HepG2 (cell line): ENCODE measurements around the gene CSF3R. TPM values are rescaled to one million over a fixed set of nuclear protein-coding genes. Genes with fewer than 3 reads are reported as not detected.
"Not testable (repeated sequence)": the region's sequence is repeated elsewhere in the genome, so short reads cannot be mapped to it uniquely, and the experiment has no call there.

ENCODE experiments used
- ATAC-seq: fragments of 200-7000 bp; cut with Tn5 transposase; 3 replicates; pipeline ENCODE4 v1.9.1; 2020; ENCODE audit warnings: mild to moderate bottlenecking, moderate library complexity
- BruUV-seq: library from RNA; stranded (reverse); fragments of 400-500 nt; replicated peaks from 2 replicates; lab custom pipeline; 2021; lab: Mats Ljungman, UMichigan
- CTCF ChIA-PET: fragments of 300-600 bp; formaldehyde crosslinking; extraction: SDS; loops from one replicate; lab custom pipeline; 2021; ENCODE audit warnings: low total read pairs, inconsistent platforms, low intra/inter-chr PET ratio; lab: Yijun Ruan, JAX
- POLR2A ChIA-PET: fragments of 350-600 bp; sonication (Branson Sonifier 250); formaldehyde crosslinking; loops from one replicate; lab custom pipeline; 2020; ENCODE audit warnings: antibody characterized with exemption, inconsistent platforms; lab: Yijun Ruan, JAX
- DNase-seq: peaks from one replicate; pipeline ENCODE4 v3.0.0-alpha.2; 2015; ENCODE audit warnings: low spot score
- FAIRE-seq: peaks from 3 replicates; lab custom pipeline; 2011; peaks lifted over from hg19 to GRCh38; lab: Jason Lieb, UNC
- H2AFZ ChIP-seq: one replicate; pipeline ENCODE4 v1.6.1; 2011; ENCODE audit warnings: low read length, inconsistent platforms
- H3K27ac ChIP-seq: fragments of 300-600 bp; 3 replicates; pipeline ENCODE4 v1.8.0; 2011; ENCODE audit warnings: mixed run types, mild to moderate bottlenecking, mixed read lengths, low read length, inconsistent platforms; ENCODE audit not compliant: insufficient read depth; ENCODE audit errors: extremely low read length
- H3K27me3 ChIP-seq, 2 experiments: fragments of 200-600 bp in 1 of 2; 2 replicates in 1 of 2; 3 replicates in 1 of 2; pipeline versions ENCODE4 v1.6.0 to v1.8.0; 2011; ENCODE audit warnings: low read length in 2 of 2, mild to moderate bottlenecking in 2 of 2, moderate library complexity in 2 of 2, inconsistent platforms in 1 of 2; ENCODE audit not compliant: insufficient read depth in 2 of 2, control insufficient read depth in 1 of 2
- H3K36me3 ChIP-seq, 2 experiments: fragments of 200-600 bp in 1 of 2; replicated peaks in 1 of 2; 2 replicates in 1 of 2; 3 replicates in 1 of 2; pipeline versions ENCODE4 v1.5.1 to v1.8.0; 2011; ENCODE audit warnings: low read length in 2 of 2, inconsistent platforms in 1 of 2; ENCODE audit not compliant: insufficient read depth in 2 of 2, control insufficient read depth in 1 of 2
- H3K4me1 ChIP-seq: 2 replicates; pipeline ENCODE4 v1.5.1; 2012; ENCODE audit warnings: low read length, inconsistent platforms; ENCODE audit not compliant: insufficient read depth
- H3K4me2 ChIP-seq: 2 replicates; pipeline ENCODE4 v1.6.0; 2011; ENCODE audit warnings: low read depth, low read length, inconsistent platforms
- H3K4me3 ChIP-seq, 3 experiments: fragments of 200-600 bp in 1 of 3; sonication (generic), shearing (Covaris generic) in 1 of 3; replicated peaks in 1 of 3; 2 replicates each; pipeline ENCODE4 v1.5.1; 2011 to 2016; ENCODE audit warnings: low read length in 3 of 3, inconsistent platforms in 2 of 3, low read depth in 2 of 3, mild to moderate bottlenecking in 2 of 3, control low read depth in 1 of 3, mixed read lengths in 1 of 3; ENCODE audit not compliant: insufficient read depth in 1 of 3
- H3K79me2 ChIP-seq: one replicate; pipeline ENCODE4 v1.6.1; 2011; ENCODE audit warnings: low read length, inconsistent platforms; ENCODE audit not compliant: insufficient read depth
- H3K9ac ChIP-seq: 2 replicates; pipeline ENCODE4 v1.6.0; 2011; ENCODE audit warnings: mild to moderate bottlenecking, low read depth, low read length, inconsistent platforms; ENCODE audit not compliant: insufficient read depth
- H3K9me3 ChIP-seq: 2 replicates; pipeline ENCODE4 v1.5.1; 2012; ENCODE audit warnings: mild to moderate bottlenecking, low read length
- H4K20me1 ChIP-seq: 2 replicates; pipeline ENCODE4 v1.6.0; 2011; ENCODE audit warnings: inconsistent platforms, mild to moderate bottlenecking, low read length, moderate library complexity; ENCODE audit not compliant: insufficient read depth
- FOXP1 ChIP-seq, 2 experiments: fragments of 450-650 bp in 1 of 2; IDR thresholded peaks; 2 replicates each; pipeline ENCODE4 v1.6.1; 2017 to 2018; ENCODE audit warnings: antibody characterized with exemption in 1 of 2
- HNF4A ChIP-seq: sonication (generic); formaldehyde crosslinking; IDR thresholded peaks from 2 replicates; pipeline ENCODE4 v1.4.0; 2020; ENCODE audit warnings: missing genetic modification reagents
- MED1 ChIP-seq: sonication (generic); formaldehyde crosslinking; IDR thresholded peaks from 2 replicates; pipeline ENCODE4 v1.4.0; 2020; ENCODE audit warnings: missing genetic modification reagents
- RARA ChIP-seq: IDR thresholded peaks from 2 replicates; pipeline ENCODE4 v1.6.1; 2016; ENCODE audit warnings: missing genetic modification reagents, missing compliant biosample characterization
- ZNF460 ChIP-seq: sonication (generic); formaldehyde crosslinking; IDR thresholded peaks from 2 replicates; pipeline ENCODE4 v1.5.1; 2020; ENCODE audit warnings: missing genetic modification reagents, mild to moderate bottlenecking, borderline replicate concordance
- WGBS: methylation state at CpG from one replicate; pipeline ENCODE4 v1.1.6; 2017; ENCODE audit warnings: low lambda C conversion rate; 5-methylcytosine and 5-hydroxymethylcytosine counted together
- in situ Hi-C: cut with HindIII; loops from 2 replicates; pipeline ENCODE4 v1.10.0; 2017; ENCODE audit warnings: low pct_unique_long_range_greater_than_20kb; ENCODE audit not compliant: extremely low pct_ligation_motif_present
- intact Hi-C: fragments of 100-400 bp; cut with micrococcal nuclease; formaldehyde crosslinking; loops from one replicate; pipeline ENCODE4 v1.10.0; 2022; ENCODE audit not compliant: unreplicated experiment
- polyA plus RNA-seq, 8 experiments: library from polyadenylated mRNA; depleted of rRNA in 3 of 8; stranded (reverse) in 7 of 8; unstranded in 1 of 8; fragments of >200 nt; fragmentation: Illumina TruSeq in 4 of 8; extraction: Trizol in 4 of 8; gene quantifications; 2 replicates each; pipeline versions ENCODE4 v1.2.1 to v1.2.3, GENCODE V29; 2011 to 2016; ENCODE audit warnings: low read depth in 4 of 8, missing spikeins in 1 of 8, mixed read lengths in 1 of 8; ENCODE audit not compliant: insufficient read depth in 1 of 8
- total RNA-seq, 5 experiments: library from RNA; depleted of rRNA; stranded (reverse); fragments of >200 nt; fragmentation: Illumina TruSeq; extraction: Trizol; gene quantifications; 2 replicates each; pipeline ENCODE4 v1.2.3, GENCODE V29; 2016; ENCODE audit warnings: low read depth in 1 of 5
- TF ChIP-seq, protein P1 (sequence below): sonication (generic); formaldehyde crosslinking; IDR thresholded peaks from 2 replicates; pipeline ENCODE4 v1.5.0; 2020; ENCODE audit warnings: mild to moderate bottlenecking, missing genetic modification reagents
- TF ChIP-seq, protein P2 (sequence below): IDR thresholded peaks from 2 replicates; pipeline ENCODE4 v1.4.0; 2020; ENCODE audit warnings: mild to moderate bottlenecking, missing genetic modification reagents

Gene CSF3R
- total and polyA plus RNA-seq, 2 of the 13 experiments (the other 11 are each of a cell fraction or from before 2014, with no cell fraction given): 11.9 to 28.8 TPM

DNA sequence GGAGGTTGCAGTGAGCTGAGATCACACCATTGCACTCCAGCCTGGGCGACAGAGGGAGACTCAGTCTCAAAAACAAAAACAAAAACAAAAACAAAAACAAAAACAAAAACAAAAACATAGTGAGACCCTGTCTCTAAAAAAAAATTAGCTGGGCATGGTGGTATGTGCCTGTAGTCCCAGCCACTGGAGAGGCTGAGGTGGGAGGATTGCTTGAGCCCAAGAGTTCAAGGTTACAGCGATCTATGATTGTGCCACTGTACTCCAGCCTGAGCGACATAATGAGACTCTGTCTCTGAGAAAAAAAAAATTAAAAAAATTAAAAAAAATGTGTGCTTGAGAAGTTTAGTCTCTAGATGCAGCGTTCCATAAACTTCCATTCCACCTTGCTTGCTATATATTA, 19.2 kb upstream of the CSF3R start:
- Histone ChIP-seq H3K4me2 (peak overlapping the region; percentile 18; the same call in 1 of the 2 replicates), H3K4me1 (peaks cover 39% of the 10 kb centered on the region)
- ATAC-seq; H3K36me3 ChIP-seq; H3K27me3 ChIP-seq; H2AFZ ChIP-seq; H3K79me2 ChIP-seq; H4K20me1 ChIP-seq; FAIRE-seq; CTCF ChIA-PET; H3K27ac ChIP-seq; in situ Hi-C loops; BruUV-seq; H3K4me3 ChIP-seq; H3K9ac ChIP-seq; H3K9me3 ChIP-seq; intact Hi-C loops; TF ChIP-seq FOXP1 (CRISPR knock-in tag; IDR thresholded peaks at IDR 0.05): not testable (repeated sequence)
- WGBS: 24% methylated on average over 4 of the region's 4 CpGs
- POLR2A ChIA-PET: interaction anchor here (1.1 to 1.4 kb wide), 2 partner anchors 15 kb away, joined by 3 to 5 read pairs; no protein-coding TSS in a partner anchor
- TF ChIP-seq FOXP1 (IDR thresholded peaks at IDR 0.05) (peak; percentile 16; the same call in 1 of the 2 replicates), RARA (peak; percentile 46), ZNF460 (CRISPR knock-in tag) (peak; percentile 36; the same call in 1 of the 2 replicates), HNF4A (peak; percentile 68), MED1 (0 out of 2 replicates have a peak, but pooled peaks have one; percentile 13)
- TF ChIP-seq, protein P1, sequence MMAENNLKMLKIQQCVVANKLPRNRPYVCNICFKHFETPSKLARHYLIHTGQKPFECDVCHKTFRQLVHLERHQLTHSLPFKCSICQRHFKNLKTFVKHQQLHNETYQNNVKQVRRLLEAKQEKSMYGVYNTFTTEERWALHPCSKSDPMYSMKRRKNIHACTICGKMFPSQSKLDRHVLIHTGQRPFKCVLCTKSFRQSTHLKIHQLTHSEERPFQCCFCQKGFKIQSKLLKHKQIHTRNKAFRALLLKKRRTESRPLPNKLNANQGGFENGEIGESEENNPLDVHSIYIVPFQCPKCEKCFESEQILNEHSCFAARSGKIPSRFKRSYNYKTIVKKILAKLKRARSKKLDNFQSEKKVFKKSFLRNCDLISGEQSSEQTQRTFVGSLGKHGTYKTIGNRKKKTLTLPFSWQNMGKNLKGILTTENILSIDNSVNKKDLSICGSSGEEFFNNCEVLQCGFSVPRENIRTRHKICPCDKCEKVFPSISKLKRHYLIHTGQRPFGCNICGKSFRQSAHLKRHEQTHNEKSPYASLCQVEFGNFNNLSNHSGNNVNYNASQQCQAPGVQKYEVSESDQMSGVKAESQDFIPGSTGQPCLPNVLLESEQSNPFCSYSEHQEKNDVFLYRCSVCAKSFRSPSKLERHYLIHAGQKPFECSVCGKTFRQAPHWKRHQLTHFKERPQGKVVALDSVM (CRISPR knock-in tag): peak; percentile 63; the same call in 1 of the 2 replicates
- TF ChIP-seq, protein P2, sequence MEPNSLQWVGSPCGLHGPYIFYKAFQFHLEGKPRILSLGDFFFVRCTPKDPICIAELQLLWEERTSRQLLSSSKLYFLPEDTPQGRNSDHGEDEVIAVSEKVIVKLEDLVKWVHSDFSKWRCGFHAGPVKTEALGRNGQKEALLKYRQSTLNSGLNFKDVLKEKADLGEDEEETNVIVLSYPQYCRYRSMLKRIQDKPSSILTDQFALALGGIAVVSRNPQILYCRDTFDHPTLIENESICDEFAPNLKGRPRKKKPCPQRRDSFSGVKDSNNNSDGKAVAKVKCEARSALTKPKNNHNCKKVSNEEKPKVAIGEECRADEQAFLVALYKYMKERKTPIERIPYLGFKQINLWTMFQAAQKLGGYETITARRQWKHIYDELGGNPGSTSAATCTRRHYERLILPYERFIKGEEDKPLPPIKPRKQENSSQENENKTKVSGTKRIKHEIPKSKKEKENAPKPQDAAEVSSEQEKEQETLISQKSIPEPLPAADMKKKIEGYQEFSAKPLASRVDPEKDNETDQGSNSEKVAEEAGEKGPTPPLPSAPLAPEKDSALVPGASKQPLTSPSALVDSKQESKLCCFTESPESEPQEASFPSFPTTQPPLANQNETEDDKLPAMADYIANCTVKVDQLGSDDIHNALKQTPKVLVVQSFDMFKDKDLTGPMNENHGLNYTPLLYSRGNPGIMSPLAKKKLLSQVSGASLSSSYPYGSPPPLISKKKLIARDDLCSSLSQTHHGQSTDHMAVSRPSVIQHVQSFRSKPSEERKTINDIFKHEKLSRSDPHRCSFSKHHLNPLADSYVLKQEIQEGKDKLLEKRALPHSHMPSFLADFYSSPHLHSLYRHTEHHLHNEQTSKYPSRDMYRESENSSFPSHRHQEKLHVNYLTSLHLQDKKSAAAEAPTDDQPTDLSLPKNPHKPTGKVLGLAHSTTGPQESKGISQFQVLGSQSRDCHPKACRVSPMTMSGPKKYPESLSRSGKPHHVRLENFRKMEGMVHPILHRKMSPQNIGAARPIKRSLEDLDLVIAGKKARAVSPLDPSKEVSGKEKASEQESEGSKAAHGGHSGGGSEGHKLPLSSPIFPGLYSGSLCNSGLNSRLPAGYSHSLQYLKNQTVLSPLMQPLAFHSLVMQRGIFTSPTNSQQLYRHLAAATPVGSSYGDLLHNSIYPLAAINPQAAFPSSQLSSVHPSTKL: 0 out of 2 replicates have a peak, but pooled peaks have one; percentile 30
- DNase-seq: peak; percentile 32
